ENCODE results near the gene NMRK2.

GRCh38 chr19:3959766-3960131 is 26.9 kb downstream of the NMRK2 start:
- TF ChIP-seq POLR2A (IDR thresholded peaks at IDR 0.05; ENCODE audit: low read depth, low read length), result no peak
- TF ChIP-seq POLR2AphosphoS5 (IDR thresholded peaks at IDR 0.05; ENCODE audit: low read depth, low read length), result no peak

Measured in GM12891 (cell line).